GM18505 (cell line): ENCODE measurements around the gene PAGE4.

Source experiments
- ATAC-seq: cut with Tn5 transposase; IDR thresholded peaks from one replicate; pipeline ENCODE4 v1.9.1; 2021; ENCODE audit not compliant: unreplicated experiment
- POLR2A ChIP-seq: IDR thresholded peaks from 4 replicates; pipeline ENCODE4 v1.6.1; 2011; ENCODE audit warnings: borderline replicate concordance; ENCODE audit not compliant: insufficient read depth, insufficient read length; ENCODE audit errors: extremely low read depth

The PAGE4 gene

DNA sequence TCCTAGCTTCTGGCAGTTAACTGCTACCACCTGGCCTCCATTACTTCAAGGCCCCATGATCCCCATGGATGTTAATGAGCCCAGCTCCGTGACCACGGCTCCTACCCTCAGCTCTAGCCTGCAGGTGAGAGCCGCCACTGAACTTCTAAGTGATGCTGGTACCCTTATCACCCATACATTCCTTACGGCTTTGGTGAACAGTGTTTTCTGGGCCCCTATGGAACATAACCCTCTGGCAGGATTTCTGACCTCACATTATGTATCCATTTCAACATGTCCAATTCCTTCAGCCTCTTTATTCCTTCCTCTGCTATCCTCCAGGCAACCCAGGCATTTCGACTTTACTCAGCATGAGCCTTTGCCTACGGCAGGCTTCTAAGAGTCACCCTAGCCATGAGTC is 24.6 kb downstream of the PAGE4 start:
- no peak for TF ChIP-seq POLR2A
- no peak for ATAC-seq

GRCh38 chrX:49856819-49857218 is 27.7 kb downstream of the PAGE4 start:
- ATAC-seq, result no peak
- TF ChIP-seq POLR2A, result no peak

- ATAC-seq, result no peak
- TF ChIP-seq POLR2A, result no peak
These were observed 29.2 kb downstream of the PAGE4 start for GRCh38 chrX:49858341-49858740.

DNA sequence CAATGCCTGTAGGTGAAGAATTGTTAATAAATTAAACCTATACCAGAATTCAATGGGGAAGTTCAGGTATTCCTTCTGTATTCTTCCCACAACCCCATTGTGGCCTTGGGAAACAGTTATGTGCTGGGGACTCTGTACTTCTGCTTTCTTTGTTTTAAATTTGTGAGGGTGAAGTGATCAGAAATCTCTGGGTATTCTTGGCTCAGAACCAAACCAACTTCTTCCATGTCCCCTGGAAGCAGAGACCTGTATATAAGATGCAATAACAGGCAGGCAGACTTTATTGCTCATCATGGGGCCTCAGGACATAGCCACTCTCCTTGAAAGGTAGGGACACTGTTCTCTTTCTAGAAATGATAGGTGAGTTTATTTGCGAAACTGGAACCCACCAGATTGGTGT is 30.4 kb downstream of the PAGE4 start:
- ATAC-seq, result no peak
- TF ChIP-seq POLR2A, result no peak

DNA sequence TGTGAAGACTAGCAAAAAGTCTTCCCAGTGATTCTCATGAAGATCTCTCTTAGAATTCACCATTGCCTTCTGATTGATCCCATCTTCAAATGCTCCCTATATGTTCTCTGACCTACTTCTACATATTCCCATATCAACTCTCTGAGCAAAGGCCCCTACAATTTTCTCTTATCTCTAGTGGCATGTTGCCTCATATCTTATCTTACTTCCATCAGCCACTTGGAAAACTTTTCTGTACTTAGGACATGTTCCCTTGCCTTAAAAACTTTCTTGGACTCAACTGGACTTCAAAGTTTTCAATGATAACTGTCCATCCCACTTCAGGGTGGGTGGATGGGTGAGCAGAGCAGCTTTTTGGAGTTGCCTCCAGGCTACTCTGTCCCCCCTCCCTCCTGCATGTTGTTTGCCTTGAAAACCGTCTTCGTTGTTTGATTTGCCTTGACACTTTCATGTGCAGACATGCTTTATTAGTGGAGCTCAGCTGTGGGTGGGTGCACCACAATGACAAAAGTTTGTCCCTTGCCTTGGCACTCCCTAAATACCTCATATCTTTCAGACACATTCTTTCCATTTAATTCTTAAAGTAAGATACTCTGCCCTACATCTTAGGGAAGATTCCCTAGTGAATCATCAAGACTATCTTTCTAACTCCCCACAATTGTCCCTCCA is 31.9 kb downstream of the PAGE4 start:
- ATAC-seq, result no peak
- no peak for TF ChIP-seq POLR2A

GRCh38 chrX:49862093-49862492 is 33.0 kb downstream of the PAGE4 start:
- ATAC-seq, result no peak
- TF ChIP-seq POLR2A, result no peak

DNA sequence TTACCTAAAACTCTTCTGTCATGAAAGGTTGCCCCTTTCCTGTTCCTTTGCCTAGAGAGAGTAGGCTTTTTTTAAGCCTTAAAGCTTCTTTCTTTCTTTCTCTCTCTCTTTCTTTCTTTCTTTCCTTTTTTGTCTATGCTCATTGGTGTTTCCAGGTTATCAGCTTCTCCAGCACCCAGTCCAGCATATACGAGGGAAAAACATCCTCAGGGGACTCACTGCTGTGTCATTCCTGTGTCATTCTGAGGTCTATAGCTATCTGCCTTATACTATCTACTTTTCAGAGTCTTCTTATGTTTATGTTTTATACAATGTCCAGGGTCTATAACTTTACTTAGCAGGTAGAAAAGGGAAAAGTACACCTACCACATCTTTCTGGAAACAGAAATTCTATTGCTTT is 39.6 kb downstream of the PAGE4 start:
- TF ChIP-seq POLR2A, result no peak
- no peak for ATAC-seq

DNA sequence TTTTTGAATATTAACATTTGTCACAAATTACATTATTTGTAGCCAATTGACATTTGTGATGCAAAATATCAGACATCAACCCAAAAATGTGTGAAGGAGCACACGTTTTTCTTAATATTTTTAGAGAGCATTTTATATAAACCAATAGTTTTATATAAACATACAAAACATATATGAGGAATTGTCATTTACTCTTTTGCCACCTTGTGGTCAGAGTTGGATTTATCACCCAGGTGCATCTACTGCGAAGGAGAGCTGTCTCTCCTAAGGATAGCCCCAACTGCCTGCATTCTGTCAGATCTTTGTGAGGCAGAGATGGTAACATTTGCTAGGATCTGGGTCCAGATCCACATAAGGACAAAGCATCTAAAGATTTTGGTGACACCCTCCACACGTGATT is 47.6 kb downstream of the PAGE4 start:
- TF ChIP-seq POLR2A, result no peak
- ATAC-seq, result no peak

GRCh38 chrX:49877397-49878101 is 48.4 kb downstream of the PAGE4 start:
- no peak for TF ChIP-seq POLR2A
- ATAC-seq, result no peak

DNA sequence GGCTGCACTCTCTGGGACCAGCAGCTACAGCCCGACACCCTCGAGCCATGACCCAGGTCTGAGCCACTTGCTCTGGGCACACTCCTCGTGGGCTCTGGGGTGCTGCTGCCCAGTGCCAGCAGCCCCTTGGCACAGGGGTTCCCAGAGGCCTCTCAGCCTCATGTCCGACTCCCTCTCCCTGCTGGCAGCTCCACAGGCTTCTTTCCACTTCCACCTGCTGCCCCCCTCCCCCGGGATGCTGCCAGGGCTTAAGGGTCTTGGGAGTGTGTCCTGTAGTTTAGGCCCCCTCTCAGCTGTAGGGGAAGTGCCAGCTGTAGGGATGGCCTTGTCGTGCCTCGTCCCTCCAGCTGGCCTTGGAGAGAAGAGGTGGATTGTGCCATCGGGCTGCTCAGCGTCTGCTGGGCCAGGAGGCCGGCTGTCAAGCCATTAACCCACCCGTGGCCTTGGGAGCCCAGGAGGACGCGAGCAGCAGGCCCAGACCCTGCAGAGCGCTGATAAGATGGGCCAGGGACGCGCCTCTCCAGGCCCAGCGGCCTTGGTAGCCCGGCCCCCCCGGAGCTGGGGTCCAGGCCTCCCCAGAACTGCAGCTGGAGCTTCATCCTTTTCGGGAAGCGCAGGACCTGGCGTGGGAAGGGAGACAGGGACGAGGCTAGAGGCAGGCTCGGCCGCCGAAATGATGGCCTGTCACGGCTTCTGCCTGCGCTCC is 49.2 kb downstream of the PAGE4 start:
- no peak for ATAC-seq
- no peak for TF ChIP-seq POLR2A

DNA sequence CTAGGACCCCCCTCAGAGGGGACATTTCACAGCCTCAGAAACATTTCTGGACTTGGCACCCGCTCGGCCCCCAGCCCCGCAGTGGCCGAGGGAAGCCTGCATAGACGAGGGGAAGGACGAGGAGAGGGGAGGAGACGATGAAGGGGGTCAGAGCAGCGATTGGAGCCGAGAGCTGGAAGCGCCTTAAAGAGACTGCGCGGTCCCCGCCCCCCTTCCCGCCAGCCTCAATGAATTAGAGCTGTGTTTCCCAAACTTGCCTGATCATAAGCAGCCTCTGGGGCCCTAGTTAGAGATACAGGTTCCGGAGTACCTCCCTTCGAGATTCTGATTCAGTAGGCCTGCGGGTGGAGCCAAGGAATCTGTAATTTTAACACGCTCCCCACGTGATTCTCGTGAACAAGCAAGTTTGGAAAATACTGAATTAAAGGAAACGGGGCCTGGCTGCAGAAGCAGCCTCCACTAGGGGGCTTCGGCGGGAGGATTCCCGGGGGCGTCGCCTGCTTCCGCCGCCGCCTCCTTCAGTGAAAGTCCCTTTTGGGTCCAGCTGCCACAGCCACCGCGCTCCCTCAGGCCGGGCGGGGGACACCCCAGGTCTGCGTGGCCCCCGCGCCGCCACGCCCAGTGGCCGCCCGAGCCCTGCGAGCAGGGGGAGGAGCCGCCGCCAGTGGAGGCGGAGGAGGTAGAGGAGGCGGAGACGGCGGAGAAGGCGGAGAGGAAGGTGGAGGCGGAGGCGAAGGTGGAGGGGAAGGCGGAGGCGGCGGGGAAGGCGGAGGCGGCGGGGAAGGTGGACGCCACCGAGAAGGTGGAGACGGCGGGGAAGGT is 49.9 kb downstream of the PAGE4 start, which contains the start of gene USP27X:
TSS of gene USP27X (plus strand) at position 651 of the 822 bp plus-strand sequence. CDS start 824 bp downstream, outside the sequence.
- TF ChIP-seq POLR2A, result no peak
- ATAC-seq, result peak; percentile 87

DNA sequence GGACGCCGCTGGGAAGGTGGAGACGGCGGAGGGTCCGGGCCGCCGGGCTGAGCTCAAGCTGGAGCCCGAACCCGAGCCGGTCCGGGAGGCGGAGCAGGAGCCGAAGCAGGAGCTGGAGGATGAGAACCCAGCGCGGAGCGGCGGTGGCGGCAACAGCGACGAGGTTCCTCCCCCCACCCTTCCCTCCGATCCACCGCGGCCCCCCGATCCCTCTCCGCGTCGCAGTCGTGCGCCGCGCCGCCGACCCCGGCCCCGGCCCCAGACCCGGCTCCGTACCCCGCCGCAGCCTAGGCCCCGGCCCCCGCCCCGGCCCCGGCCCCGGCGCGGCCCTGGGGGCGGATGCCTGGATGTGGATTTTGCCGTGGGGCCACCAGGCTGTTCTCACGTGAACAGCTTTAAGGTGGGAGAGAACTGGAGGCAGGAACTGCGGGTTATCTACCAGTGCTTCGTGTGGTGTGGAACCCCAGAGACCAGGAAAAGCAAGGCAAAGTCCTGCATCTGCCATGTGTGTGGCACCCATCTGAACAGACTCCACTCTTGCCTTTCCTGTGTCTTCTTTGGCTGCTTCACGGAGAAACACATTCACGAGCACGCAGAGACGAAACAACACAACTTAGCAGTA is 50.7 kb downstream of the PAGE4 start:
- ATAC-seq, result peak; percentile 13
- no peak for TF ChIP-seq POLR2A
